GM19397 (cell line): ENCODE measurements around the gene XPO6.

Experiments used
- ATAC-seq: cut with Tn5 transposase; IDR thresholded peaks from one replicate; pipeline ENCODE4 v1.9.1; 2021; ENCODE audit warnings: mild to moderate bottlenecking, moderate library complexity; ENCODE audit not compliant: unreplicated experiment

The XPO6 gene

GRCh38 chr16:28208824-28209223 lies 2.9 kb downstream of the XPO6 start:
- no peak for ATAC-seq

- no peak for ATAC-seq
Observed at GRCh38 chr16:28208131-28208530, 3.6 kb downstream of the XPO6 start.

GRCh38 chr16:28207399-28207798 lies 4.4 kb downstream of the XPO6 start:
- ATAC-seq: no peak

GRCh38 chr16:28205974-28206373 lies 5.8 kb downstream of the XPO6 start:
- ATAC-seq: no peak

GRCh38 chr16:28205117-28205899 lies 6.5 kb downstream of the XPO6 start:
- ATAC-seq: no peak

GRCh38 chr16:28204622-28205021 lies 7.1 kb downstream of the XPO6 start:
- no peak for ATAC-seq

- ATAC-seq: no peak
Observed at GRCh38 chr16:28204204-28204603, 7.6 kb downstream of the XPO6 start.

GRCh38 chr16:28202147-28202746 lies 9.5 kb downstream of the XPO6 start:
- ATAC-seq: no peak

- ATAC-seq: no peak
Observed at GRCh38 chr16:28200661-28201060, 11.1 kb downstream of the XPO6 start.

- ATAC-seq: no peak
Observed at GRCh38 chr16:28196387-28196987, 15.3 kb downstream of the XPO6 start.

GRCh38 chr16:28195859-28196258 lies 15.9 kb downstream of the XPO6 start:
- ATAC-seq: no peak

GRCh38 chr16:28193530-28194423 lies 18.0 kb downstream of the XPO6 start:
- ATAC-seq: no peak

- ATAC-seq: no peak
Observed at GRCh38 chr16:28192806-28193529, 18.8 kb downstream of the XPO6 start.

GRCh38 chr16:28191364-28191960 lies 20.3 kb downstream of the XPO6 start:
- ATAC-seq: no peak

GRCh38 chr16:28189245-28189644 lies 22.5 kb downstream of the XPO6 start:
- ATAC-seq: no peak

- ATAC-seq: peak; percentile 66
Observed at GRCh38 chr16:28188085-28188916, 23.5 kb downstream of the XPO6 start.

GRCh38 chr16:28187595-28188004 lies 24.2 kb downstream of the XPO6 start:
- peak; percentile 35 for ATAC-seq

GRCh38 chr16:28186752-28187151 lies 25.0 kb downstream of the XPO6 start:
- ATAC-seq: no peak

GRCh38 chr16:28185696-28186095 lies 26.1 kb downstream of the XPO6 start:
- ATAC-seq: no peak
